ENCODE measurements around the gene REPIN1.

The REPIN1 gene

GRCh38 chr7:150368096-150368883 lies at the start of gene REPIN1:
REPIN1 (plus strand) TSS chr7:150368822; CDS start chr7:150369712, 890 bp downstream.
- DNase-seq (ENCODE audit: low read depth): no peak

- DNase-seq (ENCODE audit: low read depth): no peak
Observed at GRCh38 chr7:150321788-150322113, 46.9 kb upstream of the REPIN1 start.

- DNase-seq (ENCODE audit: low read depth): no peak
Observed at GRCh38 chr7:150322114-150322832, 46.3 kb upstream of the REPIN1 start.

- DNase-seq (ENCODE audit: low read depth): no peak
Observed at GRCh38 chr7:150322833-150323681, 45.6 kb upstream of the REPIN1 start, which contains the start of the genes ACTR3C and LRRC61. ACTR3C (minus strand) TSS chr7:150323545; CDS start chr7:150295296, 28,249 bp downstream. LRRC61 (plus strand) TSS chr7:150323355; CDS start chr7:150336862, 13,507 bp downstream.

GRCh38 chr7:150323682-150324372 lies 44.8 kb upstream of the REPIN1 start:
- DNase-seq (ENCODE audit: low read depth): no peak

DNA sequence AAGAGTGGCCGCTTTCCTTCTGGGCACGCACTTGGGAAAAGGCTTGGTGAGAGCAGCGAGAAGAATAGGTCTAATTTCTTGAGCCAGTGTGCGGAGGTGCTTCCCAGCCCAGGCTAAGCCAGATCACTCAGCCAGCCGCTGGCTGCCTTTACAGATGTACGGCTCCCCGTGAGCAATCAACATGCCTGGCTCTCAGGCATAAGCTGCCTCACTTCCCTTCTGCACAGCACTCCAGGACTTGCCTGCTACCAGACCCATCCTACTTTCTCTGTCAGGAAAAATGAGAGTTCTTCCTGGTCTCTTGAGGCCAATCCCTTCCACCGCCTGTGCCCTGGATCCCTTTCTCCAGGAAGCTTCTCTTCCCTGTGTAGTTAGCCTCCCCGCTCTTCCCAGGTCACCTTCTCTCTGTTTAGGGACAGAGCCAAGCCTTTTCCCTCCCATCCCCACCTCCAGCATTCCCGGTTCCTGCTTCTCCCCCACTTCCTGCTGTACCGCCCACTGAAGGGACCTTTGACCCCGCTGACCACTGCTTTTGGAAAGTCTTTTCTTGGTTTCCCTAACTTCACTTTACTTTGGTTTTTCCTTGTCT lies 44.2 kb upstream of the REPIN1 start:
- DNase-seq (ENCODE audit: low read depth): no peak

DNA sequence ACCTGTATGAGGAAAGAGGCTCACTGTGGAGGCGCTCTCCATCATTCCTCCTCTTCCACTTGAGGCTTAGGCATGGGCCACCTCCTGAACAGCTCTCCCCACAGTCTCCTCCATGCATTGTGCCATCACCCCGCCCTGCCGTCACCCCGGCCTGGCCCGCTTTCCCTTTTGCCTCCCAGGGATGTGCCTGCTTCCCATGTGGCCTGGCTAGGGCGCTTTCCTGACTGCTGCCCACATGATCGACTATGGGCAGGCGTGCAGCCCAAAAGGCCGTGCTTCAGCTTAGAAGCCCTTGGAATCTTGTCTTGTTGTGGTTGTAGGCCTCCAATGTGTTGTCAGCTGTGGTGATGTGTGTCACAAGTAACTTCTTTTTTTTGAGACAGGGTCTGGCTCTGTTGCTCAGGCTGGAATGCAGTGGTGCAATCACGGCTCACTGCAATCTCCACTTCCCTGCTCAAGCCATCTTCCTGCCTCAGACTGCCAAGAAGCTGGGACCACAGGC lies 43.5 kb upstream of the REPIN1 start:
- DNase-seq (ENCODE audit: low read depth): no peak

GRCh38 chr7:150325901-150326300 lies 42.7 kb upstream of the REPIN1 start:
- DNase-seq (ENCODE audit: low read depth): no peak

GRCh38 chr7:150326657-150327268 lies 41.9 kb upstream of the REPIN1 start:
- DNase-seq (ENCODE audit: low read depth): no peak

DNA sequence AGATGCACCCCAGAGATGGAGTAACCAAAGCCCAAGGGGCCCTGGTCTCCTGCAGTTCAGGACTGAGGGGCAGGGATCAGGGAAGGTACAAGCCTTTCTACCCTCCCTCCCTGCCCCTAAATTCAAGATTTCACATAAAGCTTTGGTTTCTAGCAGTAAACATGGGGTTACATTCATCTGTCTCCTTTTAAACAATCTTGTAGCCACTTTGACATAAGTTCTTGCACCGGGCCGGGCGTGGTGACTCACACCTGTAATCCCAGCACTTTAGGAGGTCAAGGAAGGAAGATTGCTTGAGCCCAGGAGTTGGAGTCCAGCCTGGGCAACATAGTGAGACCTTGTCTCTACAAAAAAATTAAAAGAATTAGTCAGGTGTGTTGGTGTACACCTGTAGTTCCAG lies 41.3 kb upstream of the REPIN1 start:
- no peak for DNase-seq (ENCODE audit: low read depth)

- DNase-seq (ENCODE audit: low read depth): no peak
Observed at GRCh38 chr7:150329331-150330120, 39.1 kb upstream of the REPIN1 start.

GRCh38 chr7:150330211-150330885 lies 38.3 kb upstream of the REPIN1 start:
- DNase-seq (ENCODE audit: low read depth): no peak

GRCh38 chr7:150332852-150333635 lies 35.6 kb upstream of the REPIN1 start:
- DNase-seq (ENCODE audit: low read depth): no peak

DNA sequence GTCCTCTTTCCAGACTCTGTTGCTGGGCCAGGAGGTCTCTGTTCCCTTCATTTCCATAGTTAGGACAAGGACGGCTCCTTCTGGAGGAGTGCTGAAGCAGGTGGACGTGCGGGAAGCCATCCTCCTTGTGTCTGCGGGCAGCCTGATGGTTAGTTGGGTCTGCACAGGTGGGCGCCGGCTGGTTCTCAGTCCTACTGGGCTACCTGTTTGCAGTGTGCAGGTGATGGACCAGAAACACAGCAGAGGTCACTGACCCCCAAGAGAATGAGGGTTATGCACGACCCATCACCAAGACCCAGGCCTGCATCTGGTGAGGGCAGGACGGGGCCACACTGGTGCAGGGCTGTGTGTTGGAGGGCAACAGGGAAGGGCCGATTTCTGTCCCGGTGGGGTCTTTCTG lies 35.0 kb upstream of the REPIN1 start:
- no peak for DNase-seq (ENCODE audit: low read depth)

GRCh38 chr7:150334108-150334507 lies 34.5 kb upstream of the REPIN1 start:
- DNase-seq (ENCODE audit: low read depth): no peak

DNA sequence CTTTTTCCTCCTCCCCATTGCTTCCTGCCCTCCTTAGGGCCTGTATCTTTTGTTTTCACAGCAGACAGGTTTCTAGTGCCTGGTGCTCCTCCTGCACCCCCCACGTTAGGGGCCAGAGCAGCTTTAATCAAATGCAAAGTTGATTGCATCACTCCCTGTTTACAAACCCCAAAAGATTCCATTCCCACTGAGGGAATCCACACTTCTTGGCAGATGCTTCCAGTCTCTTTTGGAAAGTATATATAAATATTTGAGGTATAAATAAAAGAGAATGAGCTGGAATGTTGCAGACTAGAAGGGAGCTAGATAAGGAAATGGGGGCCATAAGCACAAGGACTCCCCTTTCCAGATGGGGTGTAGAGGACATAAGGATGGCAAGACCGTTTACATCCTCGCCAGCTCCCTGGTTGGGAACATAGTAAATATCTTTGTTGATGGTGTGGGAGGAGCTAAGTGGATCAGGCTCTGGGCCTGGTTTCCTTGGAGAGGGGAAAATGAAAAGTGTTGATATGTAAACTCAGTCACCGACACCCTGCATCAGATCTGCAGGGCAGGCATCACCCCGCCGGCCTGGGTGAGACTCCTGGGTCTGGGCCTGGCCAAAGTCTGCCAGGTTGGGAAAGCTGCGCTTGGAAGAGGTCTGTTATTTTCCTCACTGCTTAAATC lies 33.4 kb upstream of the REPIN1 start:
- no peak for DNase-seq (ENCODE audit: low read depth)

DNA sequence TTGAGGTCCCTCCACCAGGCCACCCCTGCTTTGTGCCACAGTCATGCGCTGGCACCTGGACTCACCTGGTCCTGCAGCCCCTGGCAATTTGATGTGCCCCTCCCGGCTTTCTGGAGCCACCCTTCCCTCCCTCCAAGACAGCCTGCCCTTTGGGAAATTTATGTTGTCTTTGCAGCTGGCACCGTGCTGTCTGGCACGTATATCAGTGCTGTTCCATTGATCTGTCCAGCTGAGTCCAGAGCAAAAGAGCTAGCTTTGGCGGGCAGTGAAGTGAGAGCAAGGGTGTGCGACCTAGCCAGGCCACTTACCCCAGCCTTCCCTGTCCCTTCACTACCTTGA lies 32.9 kb upstream of the REPIN1 start:
- DNase-seq (ENCODE audit: low read depth): no peak

GRCh38 chr7:150336746-150337145 lies 31.9 kb upstream of the REPIN1 start:
- DNase-seq (ENCODE audit: low read depth): no peak
